ENCODE results near the gene CFAP300. TPM values are rescaled to one million over a fixed set of nuclear protein-coding genes. Genes with fewer than 3 reads are reported as not detected.

The CFAP300 gene
- total and polyA plus RNA-seq, 2 donors (not counting 1 experiment from before 2014, with no cell fraction given), result not detected

DNA sequence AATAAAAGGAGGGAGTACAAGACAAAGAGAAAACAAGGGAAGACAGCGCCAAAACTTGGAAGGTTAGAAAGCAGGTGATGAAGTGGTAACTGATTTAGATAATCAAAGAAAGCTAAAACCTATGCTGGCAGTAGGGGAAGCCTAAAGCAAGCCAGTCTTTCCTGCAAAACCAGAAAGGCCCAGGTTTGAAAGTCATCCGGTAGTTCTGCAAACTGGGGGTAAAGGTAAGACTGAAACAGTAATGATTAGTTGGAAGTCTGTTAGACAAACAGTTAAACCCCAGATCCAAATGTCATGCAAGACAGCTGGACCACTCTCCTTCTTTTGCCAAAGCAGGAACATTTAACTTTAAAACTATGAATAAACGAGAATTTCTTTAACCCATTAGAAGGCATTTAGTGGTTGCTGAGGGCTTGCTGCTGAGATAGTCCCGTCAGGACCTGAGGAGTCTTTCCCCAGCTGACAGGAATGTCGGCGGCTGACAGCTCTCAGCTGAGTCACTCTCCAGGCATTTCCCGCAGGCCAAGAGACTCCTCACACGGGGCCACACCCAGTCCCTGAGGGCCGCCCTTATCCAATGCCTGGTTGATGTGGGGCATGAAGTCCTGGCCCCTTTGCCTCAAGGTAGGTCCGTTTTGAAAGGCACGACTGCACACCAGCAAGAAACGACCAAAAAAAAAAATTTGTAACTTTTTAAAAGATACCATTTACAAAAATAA, 36.3 kb upstream of the CFAP300 start:
- DNase-seq, result no peak
- Mint-ChIP-seq H3K27ac (no peak overlapping the region), H3K4me1 (no peaks in the 10 kb centered on the region), H3K27me3 (peaks cover 28% of the 10 kb centered on the region), H3K4me3 (no peak overlapping the region), H3K9me3 (ENCODE audit: insufficient read depth) (no peaks in the 10 kb centered on the region)
- no peak overlapping the region for H3K4me2 ChIP-seq (replicated peaks; ENCODE audit: low read depth, low read length, poor library complexity, severe bottlenecking)
- H3K79me2 ChIP-seq (ENCODE audit: control insufficient read depth, insufficient read depth, low read length), result no peaks in the 10 kb centered on the region
- no peaks in the 10 kb centered on the region for H3K36me3 ChIP-seq (replicated peaks in 1 of 2; ENCODE audit: control extremely low read depth in 1 of 2, control insufficient read depth in 1 of 2, extremely low read depth in 1 of 2, insufficient read depth in 2 of 2, low read length in 1 of 2)
- H3K9me3 ChIP-seq (ENCODE audit: control extremely low read depth in 1 of 3, control insufficient read depth in 2 of 3, insufficient read depth in 1 of 3, low read length in 2 of 3), result no peaks in the 10 kb centered on the region
- POLR2A ChIA-PET, result no interaction called here
- H3K27ac ChIP-seq (ENCODE audit: low read length in 2 of 2), result no peak overlapping the region
- intact Hi-C loops (cut with micrococcal nuclease), result no loop called here
- H4K20me1 ChIP-seq (ENCODE audit: control insufficient read depth, insufficient read depth, low read length, poor library complexity, severe bottlenecking), result no peaks in the 10 kb centered on the region
- no peak overlapping the region for H3K4me3 ChIP-seq (ENCODE audit: control extremely low read depth in 1 of 5, extremely low read depth in 1 of 5, insufficient read depth in 1 of 5, low read depth in 2 of 5, low read length in 4 of 5)
- H3K27me3 ChIP-seq (replicated peaks in 1 of 4; ENCODE audit: control extremely low read depth in 1 of 4, control insufficient read depth in 3 of 4, insufficient read depth in 4 of 4, low read length in 3 of 4), result peaks cover 0 to 11% (median 8%) of the 10 kb centered on the region in 4 experiments
- TF ChIP-seq, protein P1, sequence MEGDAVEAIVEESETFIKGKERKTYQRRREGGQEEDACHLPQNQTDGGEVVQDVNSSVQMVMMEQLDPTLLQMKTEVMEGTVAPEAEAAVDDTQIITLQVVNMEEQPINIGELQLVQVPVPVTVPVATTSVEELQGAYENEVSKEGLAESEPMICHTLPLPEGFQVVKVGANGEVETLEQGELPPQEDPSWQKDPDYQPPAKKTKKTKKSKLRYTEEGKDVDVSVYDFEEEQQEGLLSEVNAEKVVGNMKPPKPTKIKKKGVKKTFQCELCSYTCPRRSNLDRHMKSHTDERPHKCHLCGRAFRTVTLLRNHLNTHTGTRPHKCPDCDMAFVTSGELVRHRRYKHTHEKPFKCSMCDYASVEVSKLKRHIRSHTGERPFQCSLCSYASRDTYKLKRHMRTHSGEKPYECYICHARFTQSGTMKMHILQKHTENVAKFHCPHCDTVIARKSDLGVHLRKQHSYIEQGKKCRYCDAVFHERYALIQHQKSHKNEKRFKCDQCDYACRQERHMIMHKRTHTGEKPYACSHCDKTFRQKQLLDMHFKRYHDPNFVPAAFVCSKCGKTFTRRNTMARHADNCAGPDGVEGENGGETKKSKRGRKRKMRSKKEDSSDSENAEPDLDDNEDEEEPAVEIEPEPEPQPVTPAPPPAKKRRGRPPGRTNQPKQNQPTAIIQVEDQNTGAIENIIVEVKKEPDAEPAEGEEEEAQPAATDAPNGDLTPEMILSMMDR (IDR thresholded peaks at IDR 0.05), result no peak
- no peak for TF ChIP-seq EZH2 (IDR thresholded peaks at IDR 0.05; ENCODE audit: borderline replicate concordance, insufficient read depth, low read depth, low read length, poor library complexity, severe bottlenecking)
- no peak overlapping the region for H2AFZ ChIP-seq (ENCODE audit: insufficient read depth, low read depth, low read length, poor library complexity, severe bottlenecking)
- H3K9ac ChIP-seq (ENCODE audit: low read length), result no peak overlapping the region
- WGBS (ENCODE audit: insufficient coverage), result 44% methylated on average over 9 of the region's 12 CpGs
- no peaks in the 10 kb centered on the region for H3K4me1 ChIP-seq (ENCODE audit: control insufficient read depth in 2 of 2, insufficient read depth in 2 of 2, low read length in 2 of 2)
- CTCF ChIA-PET, result interaction anchor here (4.8 to 8.3 kb wide), 2 partner anchors 147 to 150 kb away, joined by 27 to 423 read pairs; no protein-coding TSS in a partner anchor
- ATAC-seq (ENCODE audit: low read depth), result no peak

DNA sequence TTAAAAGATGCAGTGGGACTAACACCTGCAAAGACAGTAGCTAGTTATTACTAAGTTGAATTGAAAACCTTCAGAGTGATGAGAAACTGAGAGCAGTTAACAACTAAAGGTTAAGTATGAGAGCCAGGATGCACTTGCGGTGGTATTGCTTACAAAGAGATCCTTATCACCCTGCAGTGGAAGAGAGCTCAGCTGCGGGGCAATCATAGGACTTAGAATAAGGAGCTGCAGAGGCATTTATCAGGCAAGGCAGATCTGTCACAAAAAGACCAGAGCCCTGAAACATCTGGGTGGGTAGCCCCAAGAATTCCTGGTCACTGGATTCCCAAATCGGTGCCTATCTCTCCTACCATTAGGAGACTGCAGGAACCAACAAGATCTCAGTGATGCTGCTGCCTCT, 34.3 kb upstream of the CFAP300 start:
- CTCF ChIA-PET, result interaction anchor here (1.0 to 4.8 kb wide), 2 partner anchors 21 to 152 kb away, joined by 3 to 27 read pairs; no protein-coding TSS in a partner anchor
- Histone ChIP-seq H3K9ac (ENCODE audit: low read length) (no peak overlapping the region), H3K4me1 (ENCODE audit: control insufficient read depth in 2 of 2, insufficient read depth in 2 of 2, low read length in 2 of 2) (no peaks in the 10 kb centered on the region), H3K36me3 (replicated peaks in 1 of 2; ENCODE audit: control extremely low read depth in 1 of 2, control insufficient read depth in 1 of 2, extremely low read depth in 1 of 2, insufficient read depth in 2 of 2, low read length in 1 of 2) (no peaks in the 10 kb centered on the region), H3K79me2 (ENCODE audit: control insufficient read depth, insufficient read depth, low read length) (no peaks in the 10 kb centered on the region), H3K27ac (ENCODE audit: low read length in 2 of 2) (no peak overlapping the region), H4K20me1 (ENCODE audit: control insufficient read depth, insufficient read depth, low read length, poor library complexity, severe bottlenecking) (no peaks in the 10 kb centered on the region), H3K4me2 (replicated peaks; ENCODE audit: low read depth, low read length, poor library complexity, severe bottlenecking) (no peak overlapping the region), H3K27me3 (replicated peaks in 1 of 4; ENCODE audit: control extremely low read depth in 1 of 4, control insufficient read depth in 3 of 4, insufficient read depth in 4 of 4, low read length in 3 of 4) (peaks cover 0 to 11% (median 8%) of the 10 kb centered on the region in 4 experiments), H3K9me3 (ENCODE audit: control extremely low read depth in 1 of 3, control insufficient read depth in 2 of 3, insufficient read depth in 1 of 3, low read length in 2 of 3) (no peaks in the 10 kb centered on the region), H2AFZ (ENCODE audit: insufficient read depth, low read depth, low read length, poor library complexity, severe bottlenecking) (no peak overlapping the region), H3K4me3 (ENCODE audit: control extremely low read depth in 1 of 5, extremely low read depth in 1 of 5, insufficient read depth in 1 of 5, low read depth in 2 of 5, low read length in 4 of 5) (no peak overlapping the region)
- no peak for TF ChIP-seq EZH2 (IDR thresholded peaks at IDR 0.05; ENCODE audit: borderline replicate concordance, insufficient read depth, low read depth, low read length, poor library complexity, severe bottlenecking)
- TF ChIP-seq, protein P1 (IDR thresholded peaks at IDR 0.05), result no peak
- DNase-seq, result no peak
- Mint-ChIP-seq H3K9me3 (ENCODE audit: insufficient read depth) (no peaks in the 10 kb centered on the region), H3K4me3 (no peak overlapping the region), H3K27ac (no peak overlapping the region), H3K27me3 (peaks cover 34% of the 10 kb centered on the region), H3K4me1 (no peaks in the 10 kb centered on the region)
- ATAC-seq (ENCODE audit: low read depth), result no peak
- POLR2A ChIA-PET, result no interaction called here
- 33% methylated on average over 3 of the region's 3 CpGs for WGBS (ENCODE audit: insufficient coverage)
- intact Hi-C loops (cut with micrococcal nuclease), result no loop called here

Data from B cell (primary cell).